Cardiac fibroblast (primary cell): ENCODE measurements around the gene HIVEP2.
A peak's percentile ranks its signal among the peaks of the same experiment; 100 is the strongest.

Source experiments
- DNase-seq, 2 donors: peaks; one replicate each; pipeline versions ENCODE4 v3.0.0 to v3.0.0-alpha.2; 2010; ENCODE audit warnings: low read depth in 2 of 2
- H3K4me3 ChIP-seq, 2 donors: replicated peaks in 1 of 2; 1 replicate in 1 of 2; 2 replicates in 1 of 2; pipeline ENCODE4 v1.5.1; 2011; ENCODE audit warnings: low read depth in 2 of 2, low read length in 2 of 2, mild to moderate bottlenecking in 2 of 2, moderate library complexity in 1 of 2
- CTCF ChIP-seq: IDR thresholded peaks from one replicate; pipeline ENCODE4 v1.5.1; 2011; ENCODE audit warnings: low read depth, mild to moderate bottlenecking, low read length, inconsistent platforms

The HIVEP2 gene

GRCh38 chr6:142809947-142810346 is 135.0 kb downstream of the HIVEP2 start:
- TF ChIP-seq CTCF: no peak
- no peak overlapping the region for H3K4me3 ChIP-seq
- DNase-seq: no peak

GRCh38 chr6:142808405-142809061 is 136.4 kb downstream of the HIVEP2 start:
- no peak overlapping the region for H3K4me3 ChIP-seq
- TF ChIP-seq CTCF: no peak
- DNase-seq: no peak

GRCh38 chr6:142805042-142805441 is 139.9 kb downstream of the HIVEP2 start:
- no peak for DNase-seq
- no peak overlapping the region for H3K4me3 ChIP-seq
- no peak for TF ChIP-seq CTCF

- H3K4me3 ChIP-seq: no peak overlapping the region
- no peak for TF ChIP-seq CTCF
- no peak for DNase-seq
Observed at GRCh38 chr6:142804490-142804889, 140.5 kb downstream of the HIVEP2 start.

DNA sequence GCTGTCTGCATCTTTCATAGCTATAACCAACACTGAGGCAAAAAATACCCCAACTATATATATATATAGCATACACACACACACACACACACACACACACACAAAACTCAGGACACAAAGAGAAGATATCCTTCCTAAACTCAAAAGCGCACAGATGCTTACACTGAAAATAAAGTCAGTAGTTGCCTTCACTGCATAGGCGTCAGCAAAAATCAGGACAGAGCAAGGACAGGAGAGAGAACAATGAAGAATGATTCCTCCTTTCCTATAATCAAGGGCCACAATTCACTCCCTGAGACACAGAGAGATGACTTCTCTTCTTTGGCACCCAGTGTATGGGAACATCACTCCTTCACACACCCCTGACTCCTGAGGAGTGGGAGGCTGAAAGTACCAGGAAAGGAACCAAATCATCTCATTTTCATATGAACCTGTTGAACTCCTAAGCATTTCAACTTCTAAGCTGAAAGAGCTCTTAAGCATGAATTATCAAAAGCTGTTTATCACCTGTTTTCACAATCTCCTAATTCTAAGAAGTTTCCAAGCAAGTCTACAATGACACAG is 141.4 kb downstream of the HIVEP2 start:
- no peak overlapping the region for H3K4me3 ChIP-seq
- TF ChIP-seq CTCF: no peak
- no peak for DNase-seq

DNA sequence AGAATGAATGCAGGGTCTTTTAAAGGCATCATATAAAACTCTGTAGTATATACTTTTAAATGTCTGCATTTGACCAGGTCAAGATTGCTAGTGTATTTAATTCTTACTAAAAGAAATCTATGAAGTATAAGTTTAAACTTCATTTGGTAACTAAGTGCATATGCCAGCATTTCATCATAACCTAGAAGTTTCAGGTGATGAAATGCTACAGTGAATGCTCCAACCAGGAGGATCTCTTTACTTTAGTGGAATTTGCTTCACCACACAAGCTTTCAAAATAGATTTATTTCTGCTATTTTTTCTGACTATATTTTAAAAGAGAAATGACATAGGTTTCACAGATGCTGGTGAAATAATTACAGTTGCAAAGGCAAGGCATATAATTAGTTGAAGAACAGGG is 141.9 kb downstream of the HIVEP2 start:
- DNase-seq: peak in 1 of 2 donors; percentile 57
- no peak for TF ChIP-seq CTCF
- H3K4me3 ChIP-seq: no peak overlapping the region

DNA sequence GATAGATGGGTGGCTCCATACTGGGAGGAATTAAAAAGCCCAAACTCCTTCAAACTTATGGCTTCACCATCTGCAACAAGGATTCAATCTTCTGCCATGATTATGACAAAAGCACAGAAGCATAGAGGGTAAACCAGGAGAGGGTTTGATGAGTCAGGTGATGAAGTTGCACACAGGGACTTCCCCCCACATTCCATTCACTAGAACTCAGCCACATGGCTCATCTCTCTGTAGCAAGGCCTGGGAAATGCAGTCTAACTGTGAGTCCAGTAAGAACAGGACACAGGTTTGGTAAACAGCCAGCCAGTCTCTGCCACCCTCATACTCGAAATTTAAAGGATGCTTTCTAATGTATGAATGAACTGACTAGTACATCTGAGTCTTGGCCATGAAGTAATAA is 142.9 kb downstream of the HIVEP2 start:
- peak; percentile 91 to 99 for DNase-seq
- no peak for TF ChIP-seq CTCF
- H3K4me3 ChIP-seq: no peak overlapping the region
